KMS-11 (cell line): ENCODE results near the gene TSPOAP1.

Source experiments
- H2AFZ ChIP-seq: fragments of 200-600 bp; sonication (generic); 2 replicates; pipeline ENCODE4 v1.6.1; 2016; ENCODE audit warnings: antibody characterized with exemption, mixed run types, low read depth
- H3K27ac ChIP-seq: fragments of 200-600 bp; sonication (generic); 2 replicates; pipeline ENCODE4 v1.6.1; 2016; ENCODE audit warnings: mild to moderate bottlenecking, mixed run types
- H3K27me3 ChIP-seq: fragments of 200-600 bp; sonication (generic); 2 replicates; pipeline ENCODE4 v1.6.1; 2017; ENCODE audit warnings: mild to moderate bottlenecking, low read depth, mixed run types, moderate library complexity; ENCODE audit not compliant: insufficient read depth
- H3K36me3 ChIP-seq: fragments of 200-600 bp; sonication (generic); 2 replicates; pipeline ENCODE4 v1.6.1; 2017; ENCODE audit warnings: mild to moderate bottlenecking, mixed run types; ENCODE audit not compliant: insufficient read depth
- H3K4me1 ChIP-seq: fragments of 200-600 bp; sonication (generic); 2 replicates; pipeline ENCODE4 v1.6.1; 2016; ENCODE audit warnings: mild to moderate bottlenecking, low read depth, mixed run types; ENCODE audit not compliant: poor library complexity, severe bottlenecking
- H3K4me2 ChIP-seq: fragments of 200-600 bp; sonication (generic); 2 replicates; pipeline ENCODE4 v1.7.0; 2016; ENCODE audit warnings: mild to moderate bottlenecking, mixed run types
- H3K4me3 ChIP-seq: fragments of 200-600 bp; sonication (generic); IDR thresholded peaks from 2 replicates; pipeline ENCODE4 v1.6.1; 2017; ENCODE audit warnings: low read depth, low read length, mixed read lengths; ENCODE audit not compliant: insufficient read depth
- H3K79me2 ChIP-seq: fragments of 200-600 bp; sonication (generic); 2 replicates; pipeline ENCODE4 v1.6.1; 2016; ENCODE audit warnings: low read depth, mixed run types; ENCODE audit not compliant: insufficient read depth
- H3K9ac ChIP-seq: fragments of 200-600 bp; sonication (generic); 2 replicates; pipeline ENCODE4 v1.6.1; 2016; ENCODE audit warnings: mild to moderate bottlenecking, mixed run types
- H4K20me1 ChIP-seq: fragments of 200-600 bp; sonication (generic); 2 replicates; pipeline ENCODE4 v1.6.1; 2016; ENCODE audit warnings: mild to moderate bottlenecking, mixed run types; ENCODE audit not compliant: insufficient read depth
- CTCF ChIP-seq: fragments of 200-600 bp; sonication (generic); conservative IDR thresholded peaks from 2 replicates; pipeline ENCODE4 v1.6.1; 2017; ENCODE audit warnings: low read depth, mild to moderate bottlenecking, antibody characterized with exemption, low read length, moderate library complexity, mixed read lengths

Gene TSPOAP1

GRCh38 chr17:58371300-58371950, 42.8 kb upstream of the TSPOAP1 start:
- Histone ChIP-seq H3K36me3 (no peaks in the 10 kb centered on the region), H4K20me1 (no peaks in the 10 kb centered on the region), H3K4me2 (no peak overlapping the region), H3K4me1 (peaks cover 8% of the 10 kb centered on the region), H3K9ac (no peak overlapping the region), H3K27me3 (no peaks in the 10 kb centered on the region), H2AFZ (no peak overlapping the region), H3K79me2 (no peaks in the 10 kb centered on the region), H3K4me3 (no peak overlapping the region), H3K27ac (no peak overlapping the region)
- TF ChIP-seq CTCF: no peak

GRCh38 chr17:58370716-58371115, 42.1 kb upstream of the TSPOAP1 start:
- Histone ChIP-seq H2AFZ (no peak overlapping the region), H3K4me2 (no peak overlapping the region), H3K27ac (no peak overlapping the region), H3K4me3 (no peak overlapping the region), H3K9ac (no peak overlapping the region), H3K4me1 (peaks cover 8% of the 10 kb centered on the region), H4K20me1 (no peaks in the 10 kb centered on the region), H3K27me3 (no peaks in the 10 kb centered on the region), H3K79me2 (no peaks in the 10 kb centered on the region), H3K36me3 (no peaks in the 10 kb centered on the region)
- TF ChIP-seq CTCF: no peak

GRCh38 chr17:58370309-58370708, 41.7 kb upstream of the TSPOAP1 start:
- H3K27me3 ChIP-seq: no peaks in the 10 kb centered on the region
- no peak overlapping the region for H2AFZ ChIP-seq
- TF ChIP-seq CTCF: no peak
- no peak overlapping the region for H3K4me3 ChIP-seq
- H4K20me1 ChIP-seq: no peaks in the 10 kb centered on the region
- no peak overlapping the region for H3K27ac ChIP-seq
- no peaks in the 10 kb centered on the region for H3K79me2 ChIP-seq
- H3K4me2 ChIP-seq: no peak overlapping the region
- H3K36me3 ChIP-seq: no peaks in the 10 kb centered on the region
- no peak overlapping the region for H3K9ac ChIP-seq
- H3K4me1 ChIP-seq: peaks cover 8% of the 10 kb centered on the region

- Histone ChIP-seq H3K4me1 (peaks cover 8% of the 10 kb centered on the region), H3K79me2 (no peaks in the 10 kb centered on the region), H3K36me3 (no peaks in the 10 kb centered on the region), H3K4me3 (no peak overlapping the region), H2AFZ (no peak overlapping the region), H4K20me1 (no peaks in the 10 kb centered on the region), H3K27ac (no peak overlapping the region), H3K9ac (no peak overlapping the region), H3K27me3 (no peaks in the 10 kb centered on the region), H3K4me2 (no peak overlapping the region)
- TF ChIP-seq CTCF: no peak
These were observed 40.8 kb upstream of the TSPOAP1 start for GRCh38 chr17:58369214-58370031.
